Gastrocnemius medialis (tissue), 4 donors: ENCODE results near the gene PKMYT1. TPM values are rescaled to one million over a fixed set of nuclear protein-coding genes. Genes with fewer than 3 reads are reported as not detected.

Experiments
- ATAC-seq, 2 donors: fragments of 150-250 bp; one replicate each; pipeline ENCODE4 v1.9.1; 2016
- DNase-seq, 2 donors: peaks; one replicate each; pipeline ENCODE4 v3.0.0-alpha.2; 2019
- H3K27ac ChIP-seq, 4 donors: fragments of 200-600 bp; sonication (generic); 1 replicate in 1 of 4; 2 replicates in 3 of 4; pipeline ENCODE4 v1.5.1; 2016 to 2018; ENCODE audit warnings: mild to moderate bottlenecking in 2 of 4, moderate library complexity in 1 of 4
- H3K27me3 ChIP-seq, 3 donors: fragments of 200-600 bp; sonication (generic) in 2 of 3; 1 replicate in 1 of 3; 2 replicates in 2 of 3; pipeline versions ENCODE4 v1.5.1 to v1.6.0; 2016 to 2019; ENCODE audit warnings: mild to moderate bottlenecking in 1 of 3, moderate library complexity in 1 of 3
- H3K36me3 ChIP-seq, 2 donors: fragments of 200-600 bp; sonication (generic) in 1 of 2; one replicate each; pipeline ENCODE4 v1.5.1; 2017 to 2018
- H3K4me1 ChIP-seq, 2 donors: fragments of 200-600 bp; sonication (generic) in 1 of 2; one replicate each; pipeline ENCODE4 v1.5.1; 2016 to 2017; ENCODE audit warnings: mild to moderate bottlenecking in 2 of 2
- H3K4me3 ChIP-seq, 4 donors: fragments of 200-600 bp; sonication (generic) in 3 of 4; 1 replicate in 1 of 4; 2 replicates in 3 of 4; pipeline ENCODE4 v1.5.1; 2016 to 2019; ENCODE audit warnings: mild to moderate bottlenecking in 2 of 4
- H3K9me3 ChIP-seq, 3 donors: fragments of 200-600 bp; sonication (generic) in 2 of 3; 1 replicate in 1 of 3; 2 replicates in 2 of 3; pipeline ENCODE4 v1.5.1; 2016 to 2019
- POLR2A ChIP-seq, 2 donors: fragments of 450-650 bp; IDR thresholded peaks; one replicate each; pipeline ENCODE4 v1.6.1; 2017; ENCODE audit warnings: antibody characterized with exemption in 2 of 2, mild to moderate bottlenecking in 2 of 2, moderate library complexity in 2 of 2
- in situ Hi-C, 4 donors: fragments of 200-750 bp; cut with MboI; loops; one replicate each; pipeline versions ENCODE4 v1.15.0 to v1.8.0; 2017; ENCODE audit warnings: low sequenced_read_pairs in 4 of 4
- intact Hi-C: fragments of 100-400 bp; cut with DNase I; formaldehyde crosslinking; loops from one replicate; pipeline ENCODE4 v1.15.1; 2023; ENCODE audit warnings: low total_unique reads
- total RNA-seq, 4 donors: library from RNA; depleted of rRNA; stranded (reverse); fragments of >200 nt; gene quantifications; one replicate each; pipeline versions ENCODE4 v1.1.0 to v1.2.3, GENCODE V29; 2016
- TF ChIP-seq, protein P1 (sequence below), 5 experiments: fragments of 450-650 bp in 3 of 5; fragments of 200-600 bp in 2 of 5; sonication (generic) in 2 of 5; IDR thresholded peaks in 4 of 5; conservative IDR thresholded peaks in 1 of 5; 1 replicate in 4 of 5; 2 replicates in 1 of 5; pipeline ENCODE4 v1.5.1; 2016 to 2019; ENCODE audit warnings: antibody characterized with exemption in 5 of 5, mild to moderate bottlenecking in 3 of 5, moderate library complexity in 3 of 5

Gene PKMYT1
- total RNA-seq, 4 donors from 2014 or later, result 1.4 to 2.4 TPM; not detected in 2

DNA sequence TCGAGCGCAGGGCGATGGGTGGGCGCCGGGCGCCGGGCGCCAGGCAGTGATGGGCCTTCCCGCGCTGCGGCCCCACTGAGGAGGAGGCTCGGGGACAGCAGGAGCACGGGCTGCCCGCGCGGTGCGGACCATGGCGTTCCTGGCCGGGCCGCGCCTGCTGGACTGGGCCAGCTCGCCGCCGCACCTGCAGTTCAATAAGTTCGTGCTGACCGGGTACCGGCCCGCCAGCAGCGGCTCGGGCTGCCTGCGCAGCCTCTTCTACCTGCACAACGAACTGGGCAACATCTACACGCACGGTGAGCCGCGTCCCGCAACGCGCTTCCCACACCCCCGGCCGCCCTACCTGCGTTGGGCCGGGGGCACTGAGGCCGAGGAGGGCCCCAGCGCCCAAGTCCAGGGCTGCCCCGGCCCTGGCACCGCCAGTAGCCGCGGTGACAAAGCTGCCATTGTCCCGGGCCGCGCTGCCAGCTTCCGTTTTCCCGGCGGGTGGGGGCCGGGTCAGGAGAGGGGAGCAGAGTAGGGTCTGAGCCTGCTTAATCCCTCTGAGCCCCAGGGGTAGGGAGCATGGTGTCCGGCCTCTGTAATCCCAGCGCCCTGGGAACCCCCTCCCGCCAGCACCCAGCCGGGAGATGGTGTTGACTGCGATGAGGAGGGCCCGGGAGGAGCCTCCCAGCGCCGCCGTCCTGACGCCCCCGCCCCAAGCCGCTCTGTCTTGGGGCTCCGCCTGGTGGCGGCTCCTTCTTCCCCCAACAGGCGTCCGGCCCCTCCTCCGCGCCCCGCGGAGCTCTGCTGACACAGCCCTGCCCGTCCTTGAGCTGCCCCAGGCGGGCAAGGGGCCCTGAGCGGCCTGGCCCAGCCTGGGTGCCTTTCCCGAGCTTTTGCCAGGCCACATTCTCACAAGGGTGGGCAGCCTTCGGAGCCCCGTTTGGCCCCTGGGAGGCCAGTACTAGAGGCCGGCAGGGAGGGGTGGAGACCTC, 10.4 kb downstream of the PKMYT1 start:
- in situ Hi-C loops (no loop called here), intact Hi-C loops (loop anchor here (1.0 kb wide), 1 partner anchor 10 kb away; the partner anchor contains the start of gene PKMYT1)
- Histone ChIP-seq H3K27me3 (peaks cover 34 to 35% (median 35%) of the 10 kb centered on the region in 3 donors), H3K27ac (peak overlapping the region; percentile 41 to 73 (median 60)), H3K9me3 (no peaks in the 10 kb centered on the region), H3K4me3 (peak overlapping the region; percentile 59 to 95 (median 68)), H3K36me3 (no peaks in the 10 kb centered on the region), H3K4me1 (peaks cover 11 to 25% of the 10 kb centered on the region in 2 donors)
- ATAC-seq (peak; percentile 33 to 40), DNase-seq (peak in 1 of 2 donors; percentile 52)
- TF ChIP-seq, protein P1, sequence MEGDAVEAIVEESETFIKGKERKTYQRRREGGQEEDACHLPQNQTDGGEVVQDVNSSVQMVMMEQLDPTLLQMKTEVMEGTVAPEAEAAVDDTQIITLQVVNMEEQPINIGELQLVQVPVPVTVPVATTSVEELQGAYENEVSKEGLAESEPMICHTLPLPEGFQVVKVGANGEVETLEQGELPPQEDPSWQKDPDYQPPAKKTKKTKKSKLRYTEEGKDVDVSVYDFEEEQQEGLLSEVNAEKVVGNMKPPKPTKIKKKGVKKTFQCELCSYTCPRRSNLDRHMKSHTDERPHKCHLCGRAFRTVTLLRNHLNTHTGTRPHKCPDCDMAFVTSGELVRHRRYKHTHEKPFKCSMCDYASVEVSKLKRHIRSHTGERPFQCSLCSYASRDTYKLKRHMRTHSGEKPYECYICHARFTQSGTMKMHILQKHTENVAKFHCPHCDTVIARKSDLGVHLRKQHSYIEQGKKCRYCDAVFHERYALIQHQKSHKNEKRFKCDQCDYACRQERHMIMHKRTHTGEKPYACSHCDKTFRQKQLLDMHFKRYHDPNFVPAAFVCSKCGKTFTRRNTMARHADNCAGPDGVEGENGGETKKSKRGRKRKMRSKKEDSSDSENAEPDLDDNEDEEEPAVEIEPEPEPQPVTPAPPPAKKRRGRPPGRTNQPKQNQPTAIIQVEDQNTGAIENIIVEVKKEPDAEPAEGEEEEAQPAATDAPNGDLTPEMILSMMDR (IDR thresholded peaks at IDR 0.05 in 4 of 5, conservative IDR thresholded peaks at IDR 0.05 in 1 of 5), result peak in 3 of 5 experiments; percentile 34 to 52 (median 45)
- peak in 1 of 2 donors; percentile 31 for TF ChIP-seq POLR2A (IDR thresholded peaks at IDR 0.05)

GRCh38 chr16:2968738-2969544, 11.3 kb downstream of the PKMYT1 start, which contains the start of gene PAQR4:
Gene PAQR4 (plus strand): TSS chr16:2969348. CDS start chr16:2969675, 327 bp downstream.
- TF ChIP-seq, protein P1 (IDR thresholded peaks at IDR 0.05 in 4 of 5, conservative IDR thresholded peaks at IDR 0.05 in 1 of 5), result peak in 2 of 5 experiments; percentile 13 to 15
- peak; percentile 39 to 52 for TF ChIP-seq POLR2A (IDR thresholded peaks at IDR 0.05)
- peaks cover 43 to 44% (median 44%) of the 10 kb centered on the region in 3 donors for H3K27me3 ChIP-seq
- no peaks in the 10 kb centered on the region for H3K36me3 ChIP-seq
- ATAC-seq, result peak; percentile 83 to 93
- no peaks in the 10 kb centered on the region for H3K9me3 ChIP-seq
- intact Hi-C loops, result loop anchor here (1.0 kb wide), 1 partner anchor 11 kb away; the partner anchor contains the start of gene PKMYT1
- DNase-seq, result peak; percentile 73 to 81
- peak within 1 kb of the TSS; percentile 41 to 73 (median 60) for H3K27ac ChIP-seq
- peak within 1 kb of the TSS; percentile 59 to 95 (median 68) for H3K4me3 ChIP-seq
- in situ Hi-C loops, result no loop called here
- peaks cover 12 to 34% of the 10 kb centered on the region in 2 donors for H3K4me1 ChIP-seq

GRCh38 chr16:2968368-2968737, 11.9 kb downstream of the PKMYT1 start:
- H3K36me3 ChIP-seq, result no peaks in the 10 kb centered on the region
- DNase-seq, result no peak
- H3K4me1 ChIP-seq, result peaks cover 15 to 40% of the 10 kb centered on the region in 2 donors
- no peak for TF ChIP-seq POLR2A (IDR thresholded peaks at IDR 0.05)
- TF ChIP-seq, protein P1 (IDR thresholded peaks at IDR 0.05 in 4 of 5, conservative IDR thresholded peaks at IDR 0.05 in 1 of 5), result no peak
- H3K27ac ChIP-seq, result no peak overlapping the region
- peak overlapping the region; percentile 43 to 77 (median 68) for H3K4me3 ChIP-seq
- in situ Hi-C loops, result no loop called here
- H3K9me3 ChIP-seq, result no peaks in the 10 kb centered on the region
- H3K27me3 ChIP-seq, result peaks cover 48 to 50% (median 50%) of the 10 kb centered on the region in 3 donors
- intact Hi-C loops, result no loop called here
- no peak for ATAC-seq

GRCh38 chr16:2967721-2968161, 12.5 kb downstream of the PKMYT1 start:
- H3K4me3 ChIP-seq, result no peak overlapping the region
- DNase-seq, result no peak
- ATAC-seq, result no peak
- H3K36me3 ChIP-seq, result no peaks in the 10 kb centered on the region
- H3K4me1 ChIP-seq, result peaks cover 16 to 45% of the 10 kb centered on the region in 2 donors
- TF ChIP-seq, protein P1 (IDR thresholded peaks at IDR 0.05 in 4 of 5, conservative IDR thresholded peaks at IDR 0.05 in 1 of 5), result no peak
- TF ChIP-seq POLR2A (IDR thresholded peaks at IDR 0.05), result no peak
- intact Hi-C loops, result no loop called here
- in situ Hi-C loops, result no loop called here
- peaks cover 54 to 56% (median 56%) of the 10 kb centered on the region in 3 donors for H3K27me3 ChIP-seq
- H3K9me3 ChIP-seq, result no peaks in the 10 kb centered on the region
- H3K27ac ChIP-seq, result no peak overlapping the region
